Measurements from ENCODE around the gene AGPAT2. TPM values are rescaled to one million over a fixed set of nuclear protein-coding genes. Genes with fewer than 3 reads are reported as not detected.

Gene AGPAT2
- total RNA-seq, 1 donor from 2014 or later, result 53.8 TPM

DNA sequence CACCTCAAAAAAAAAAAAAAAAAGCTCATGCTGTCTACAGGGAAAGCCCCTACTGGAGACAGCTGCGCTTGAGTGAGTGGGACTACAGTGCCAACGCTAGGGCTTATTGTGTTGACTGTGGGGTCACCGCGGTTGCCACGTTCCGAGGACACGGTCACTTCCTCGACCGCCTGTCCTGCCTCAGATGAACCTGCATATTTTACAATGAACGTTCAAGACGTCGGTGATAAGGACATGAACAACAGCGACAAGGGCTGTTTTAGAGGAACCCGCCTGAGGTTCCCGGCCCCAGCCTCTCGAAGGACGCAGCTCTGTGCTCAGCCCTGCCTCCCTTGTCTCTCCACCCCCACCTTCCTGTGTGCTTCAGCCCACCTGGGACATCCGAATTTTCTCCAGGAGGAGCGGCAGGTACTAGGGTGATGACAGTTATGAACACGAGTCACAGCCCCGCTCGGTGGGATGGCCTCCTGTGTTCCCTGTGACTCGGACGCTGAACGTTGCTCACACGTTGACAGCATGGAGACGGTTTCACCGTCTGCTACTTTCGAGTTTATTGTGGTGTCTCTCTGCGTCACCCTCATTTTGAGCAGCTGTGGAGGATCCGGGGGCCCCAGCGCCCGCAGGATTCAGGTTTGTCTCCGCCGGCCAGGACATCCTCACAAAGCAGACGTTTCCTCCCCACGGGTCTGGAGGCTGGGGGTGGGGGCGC, 13.9 kb upstream of the AGPAT2 start:
- no peak for DNase-seq (ENCODE audit: low read depth)

DNA sequence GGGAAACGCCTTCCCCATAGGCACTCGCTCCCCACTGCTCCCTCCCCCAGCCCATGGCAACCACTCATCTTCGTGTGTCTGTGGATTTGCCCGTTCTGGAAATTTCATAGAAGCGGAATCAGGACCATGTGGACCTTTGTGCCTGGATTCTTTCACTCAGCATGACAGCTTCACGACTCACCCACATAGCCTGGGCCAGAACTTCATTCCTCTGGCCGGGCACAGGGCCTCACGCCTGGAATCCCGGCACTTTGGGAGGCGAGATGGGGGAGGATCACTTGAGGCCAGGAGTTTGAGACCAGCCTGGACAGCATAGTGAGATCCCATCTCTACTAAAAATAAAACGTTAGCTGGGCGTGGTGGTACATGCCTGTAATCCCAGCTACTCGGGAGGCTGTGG, 13.0 kb upstream of the AGPAT2 start:
- DNase-seq (ENCODE audit: low read depth), result no peak

DNA sequence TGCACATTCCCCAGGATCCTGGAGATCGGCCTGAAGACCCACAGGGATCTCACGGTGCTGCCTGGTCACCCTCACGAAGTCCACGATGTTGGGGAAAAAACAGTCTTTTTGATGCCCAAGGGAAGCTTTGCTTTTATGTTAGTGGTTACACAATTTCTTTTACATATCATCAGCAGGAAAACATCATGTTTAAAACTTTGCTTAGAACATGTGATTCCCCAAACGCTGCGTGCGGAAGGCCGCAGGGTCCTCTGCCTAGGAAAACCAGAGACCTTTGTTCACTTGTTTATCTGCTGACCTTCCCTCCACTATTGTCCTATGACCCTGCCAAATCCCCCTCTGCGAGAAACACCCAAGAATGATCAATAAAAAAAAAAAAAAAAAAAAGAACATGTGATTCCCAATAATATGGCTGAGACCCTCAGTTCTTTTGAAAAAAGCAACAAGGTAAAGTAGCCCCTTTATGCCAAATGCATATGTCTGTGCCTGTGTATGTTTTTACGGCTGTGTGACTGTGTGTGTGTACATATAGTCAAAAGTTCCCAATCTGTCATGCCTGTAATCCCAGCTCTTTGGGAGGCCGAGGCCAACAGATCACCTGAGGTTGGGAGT, 11.5 kb upstream of the AGPAT2 start:
- DNase-seq (ENCODE audit: low read depth), result no peak

DNA sequence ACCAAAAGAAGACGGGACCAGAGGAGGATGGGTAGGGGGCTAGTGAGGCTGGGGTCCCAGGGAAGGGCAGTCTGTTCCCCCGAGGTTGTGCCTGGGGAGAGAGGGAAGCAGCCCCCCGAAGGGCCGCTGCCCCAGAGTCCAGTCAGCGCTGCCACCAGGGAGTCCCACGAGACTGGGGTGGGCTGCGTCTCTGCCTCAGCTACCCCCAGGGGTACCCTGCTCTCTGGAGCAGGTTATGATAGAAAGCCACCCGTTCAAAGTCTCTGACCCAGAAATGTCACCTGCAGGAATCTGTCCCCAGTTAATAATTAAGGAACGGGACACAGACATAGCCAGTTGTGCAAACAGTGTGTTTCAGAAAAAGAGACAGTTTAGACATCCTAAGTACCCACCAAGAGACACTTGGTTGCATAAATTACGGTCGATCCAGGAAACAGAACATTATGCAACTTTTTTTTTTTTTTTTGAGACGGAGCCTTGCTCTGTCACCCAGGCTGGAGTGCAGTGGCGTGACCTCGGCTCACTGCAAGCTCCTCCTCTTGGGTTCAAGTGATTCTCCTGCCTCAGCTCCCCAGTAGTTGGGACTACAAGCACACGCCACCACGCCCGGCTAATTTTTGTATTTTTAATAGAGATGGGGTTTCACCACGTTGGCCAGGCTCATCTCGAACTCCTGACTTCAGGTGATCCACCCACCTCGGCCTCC, 10.7 kb upstream of the AGPAT2 start:
- peak; percentile 58 for DNase-seq (ENCODE audit: low read depth)

DNA sequence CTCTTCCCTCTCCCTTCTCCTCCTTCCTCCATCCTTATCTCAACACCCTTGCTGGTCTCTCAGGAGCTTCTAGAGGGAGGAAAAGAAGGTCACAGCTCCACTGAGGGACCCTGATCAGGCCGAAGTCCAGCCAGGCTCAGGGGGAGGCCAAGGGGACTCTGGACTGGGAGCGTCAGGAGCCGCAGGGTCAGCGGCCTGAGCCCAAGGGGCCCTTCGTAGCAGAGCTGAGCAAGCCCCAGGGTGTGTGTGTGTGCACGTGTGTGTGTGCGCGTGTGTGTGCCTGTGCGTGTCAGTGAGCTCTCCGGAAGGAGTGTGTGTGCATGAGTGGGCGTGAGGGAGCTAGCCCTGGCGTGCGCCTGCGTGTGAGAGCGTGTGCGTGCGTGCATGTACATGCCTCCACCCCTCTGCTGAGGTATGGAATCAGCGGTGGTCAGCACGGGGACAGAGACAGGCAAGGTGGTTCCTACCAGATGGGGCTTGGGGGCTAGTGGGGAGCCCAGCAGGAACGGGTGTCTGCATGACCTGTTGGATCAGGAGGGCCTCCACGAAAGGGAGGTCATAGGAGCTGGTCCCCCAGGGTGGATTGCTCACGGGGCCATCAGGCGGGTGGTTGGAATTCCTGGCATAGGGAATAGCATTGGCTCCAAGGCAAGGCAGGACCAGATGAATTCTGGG, 10.0 kb upstream of the AGPAT2 start:
- DNase-seq (ENCODE audit: low read depth), result peak; percentile 25

DNA sequence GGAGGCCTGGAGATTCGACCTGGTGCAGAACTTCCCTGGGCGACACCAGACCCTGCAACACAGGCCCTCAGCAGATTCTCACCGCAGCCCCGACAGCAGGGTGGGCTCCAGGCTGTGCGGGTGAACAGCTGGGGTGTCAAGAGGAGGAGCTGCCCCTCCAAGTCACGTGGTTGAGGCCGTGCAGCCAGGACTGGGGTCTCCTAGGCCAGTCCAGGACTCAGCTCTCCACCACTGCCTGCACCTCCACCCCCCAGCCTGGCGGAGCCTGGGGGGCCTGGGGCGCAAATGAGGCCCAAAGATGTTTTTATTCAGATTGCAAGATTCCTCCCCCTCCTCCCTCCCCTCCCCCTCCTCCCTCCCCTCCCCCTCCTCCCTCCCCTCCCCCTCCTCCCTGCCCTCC, 9.2 kb upstream of the AGPAT2 start:
- no peak for DNase-seq (ENCODE audit: low read depth)

DNA sequence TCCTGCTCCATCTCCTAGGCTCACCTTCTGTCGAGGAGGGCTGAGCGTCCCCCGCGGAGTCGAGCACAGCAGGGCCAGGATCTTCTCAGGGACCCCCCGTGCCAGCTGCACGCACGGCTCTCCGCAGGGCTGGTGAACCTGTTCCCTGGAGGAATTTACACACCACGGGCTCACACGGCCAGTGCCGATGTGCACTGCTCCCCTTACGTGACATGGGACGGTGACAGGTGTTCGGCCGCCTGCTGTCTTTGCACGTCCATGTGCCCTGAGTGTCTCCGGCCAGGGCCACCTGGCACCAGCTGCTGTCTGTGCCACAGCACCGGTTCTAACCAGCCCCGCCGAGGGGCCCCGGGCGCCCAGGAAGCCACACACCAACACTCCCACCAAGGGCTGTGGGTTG, 8.7 kb upstream of the AGPAT2 start:
- DNase-seq (ENCODE audit: low read depth), result no peak

DNA sequence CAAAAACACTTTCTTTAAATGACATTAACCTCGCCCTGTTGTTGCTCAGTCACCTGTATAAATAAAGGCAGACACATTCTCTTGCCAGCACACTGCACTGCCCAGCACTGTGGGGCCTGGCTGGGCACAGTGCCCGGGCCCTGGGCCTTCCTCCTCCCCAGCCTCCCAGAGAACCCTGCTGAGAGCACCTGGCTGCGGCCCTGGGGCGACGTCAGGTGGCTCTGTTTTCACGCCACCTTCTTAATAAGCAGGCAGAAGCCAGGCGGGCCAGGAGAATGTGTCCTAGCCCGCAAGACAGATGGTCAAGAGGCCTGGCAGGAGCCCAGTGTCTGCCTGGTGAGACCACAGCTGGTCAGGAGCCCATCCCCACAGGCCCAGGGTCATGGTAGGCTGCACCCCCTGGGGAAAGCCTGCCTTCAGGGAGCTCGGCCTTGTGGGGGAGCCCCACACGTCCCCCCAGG, 8.2 kb upstream of the AGPAT2 start:
- peak; percentile 79 for DNase-seq (ENCODE audit: low read depth)

DNA sequence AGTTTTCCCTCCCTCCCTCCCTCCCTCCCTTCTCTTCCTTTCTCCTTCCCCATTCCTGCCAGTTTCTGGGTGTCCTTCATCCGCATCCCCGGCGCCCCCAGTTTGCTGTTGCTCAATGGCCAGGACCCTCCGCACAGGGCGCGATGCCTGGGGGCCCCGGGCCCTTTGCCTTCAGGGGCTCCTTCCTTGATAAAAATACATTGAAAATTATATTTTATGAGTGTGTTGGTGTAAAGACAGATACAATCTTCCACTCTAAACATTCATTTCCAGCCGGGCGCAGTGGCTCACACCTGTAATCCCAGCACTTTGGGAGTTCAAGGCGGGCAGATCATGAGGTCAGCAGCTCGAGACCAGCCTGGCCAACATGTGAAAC, 7.6 kb upstream of the AGPAT2 start:
- no peak for DNase-seq (ENCODE audit: low read depth)

DNA sequence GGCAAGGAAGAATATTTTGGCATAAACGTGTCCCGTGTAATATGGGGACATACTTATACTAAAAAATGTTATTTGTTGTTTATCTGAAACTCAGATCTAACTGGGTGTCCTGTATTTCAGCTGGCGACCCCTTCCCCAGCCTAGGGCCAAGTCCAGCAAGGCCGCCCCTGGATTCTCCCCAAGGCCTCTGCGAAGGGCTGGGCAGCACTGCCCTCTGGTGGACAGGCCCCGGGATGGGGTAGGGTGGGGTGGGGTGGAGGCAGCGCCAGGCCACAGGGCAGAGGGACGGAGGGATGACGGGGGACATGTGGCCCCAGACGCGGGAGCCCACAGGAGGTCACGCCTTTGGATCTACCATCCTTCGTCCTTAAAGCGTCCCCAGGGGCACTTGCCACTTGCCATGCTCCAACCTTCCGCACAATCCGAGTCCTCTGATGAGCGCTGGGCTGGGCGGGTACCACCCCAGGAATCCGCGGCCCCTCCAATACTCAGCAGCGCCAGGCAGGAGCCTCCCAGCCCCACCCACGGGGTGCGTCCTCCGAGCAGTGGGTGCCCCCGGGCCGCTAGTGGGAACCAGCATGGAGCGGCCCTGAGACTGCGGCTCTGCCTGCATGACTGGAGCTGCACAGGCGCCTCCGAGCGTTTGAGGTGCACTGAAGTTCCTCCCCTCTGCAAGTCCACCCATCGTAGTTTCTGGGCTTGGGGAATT, 7.1 kb upstream of the AGPAT2 start:
- DNase-seq (ENCODE audit: low read depth), result no peak

DNA sequence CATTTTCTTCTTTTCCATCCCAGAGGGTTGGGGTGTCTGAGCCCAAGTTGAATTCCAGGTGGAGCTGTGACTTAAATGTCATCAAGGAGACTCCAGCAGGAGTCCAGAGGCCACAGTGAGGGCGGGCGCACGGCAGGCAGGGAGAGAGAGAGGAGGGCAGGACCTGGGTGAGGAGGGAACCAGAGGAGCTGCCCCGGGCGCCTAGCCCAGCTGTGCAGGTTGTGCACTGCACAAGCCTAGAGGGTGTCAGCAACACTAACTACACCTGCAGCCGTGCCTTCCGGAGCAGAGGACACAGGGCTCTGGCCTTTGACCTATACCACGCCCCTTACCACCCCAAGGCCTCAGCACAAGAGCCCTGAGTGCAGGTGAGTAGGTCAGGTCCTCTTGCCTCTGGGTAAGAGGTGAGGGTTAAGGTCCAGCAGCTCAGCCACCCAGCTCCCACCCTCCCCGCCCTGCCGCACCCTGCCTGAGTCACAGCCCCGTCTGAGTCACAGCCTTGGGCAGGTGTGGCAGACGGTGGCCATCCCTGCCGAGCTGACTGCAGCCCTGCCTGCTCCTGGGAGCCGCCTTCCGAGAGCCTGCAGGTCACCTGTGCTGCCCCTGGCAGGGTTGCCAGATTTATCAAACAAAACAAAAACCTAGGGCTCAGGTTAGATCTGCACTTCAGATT, 6.4 kb upstream of the AGPAT2 start:
- DNase-seq (ENCODE audit: low read depth), result peak; percentile 76

DNA sequence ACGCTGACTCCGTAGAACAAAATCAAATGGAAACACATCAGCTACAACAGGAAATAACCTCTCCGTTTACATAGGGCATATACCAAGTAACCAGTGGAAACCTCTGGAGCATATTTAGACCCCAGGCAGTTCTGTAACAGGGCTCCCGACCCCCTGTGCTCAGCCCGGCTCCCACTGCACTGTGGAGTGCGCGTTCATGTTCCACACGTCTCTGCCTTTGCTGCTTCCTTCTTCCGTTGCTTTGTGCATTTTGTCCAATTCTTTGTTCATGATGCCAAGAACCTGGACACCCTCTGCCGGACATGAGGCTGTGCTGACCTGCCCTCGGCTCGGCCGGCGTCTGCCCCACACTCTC, 5.9 kb upstream of the AGPAT2 start:
- no peak for DNase-seq (ENCODE audit: low read depth)

DNA sequence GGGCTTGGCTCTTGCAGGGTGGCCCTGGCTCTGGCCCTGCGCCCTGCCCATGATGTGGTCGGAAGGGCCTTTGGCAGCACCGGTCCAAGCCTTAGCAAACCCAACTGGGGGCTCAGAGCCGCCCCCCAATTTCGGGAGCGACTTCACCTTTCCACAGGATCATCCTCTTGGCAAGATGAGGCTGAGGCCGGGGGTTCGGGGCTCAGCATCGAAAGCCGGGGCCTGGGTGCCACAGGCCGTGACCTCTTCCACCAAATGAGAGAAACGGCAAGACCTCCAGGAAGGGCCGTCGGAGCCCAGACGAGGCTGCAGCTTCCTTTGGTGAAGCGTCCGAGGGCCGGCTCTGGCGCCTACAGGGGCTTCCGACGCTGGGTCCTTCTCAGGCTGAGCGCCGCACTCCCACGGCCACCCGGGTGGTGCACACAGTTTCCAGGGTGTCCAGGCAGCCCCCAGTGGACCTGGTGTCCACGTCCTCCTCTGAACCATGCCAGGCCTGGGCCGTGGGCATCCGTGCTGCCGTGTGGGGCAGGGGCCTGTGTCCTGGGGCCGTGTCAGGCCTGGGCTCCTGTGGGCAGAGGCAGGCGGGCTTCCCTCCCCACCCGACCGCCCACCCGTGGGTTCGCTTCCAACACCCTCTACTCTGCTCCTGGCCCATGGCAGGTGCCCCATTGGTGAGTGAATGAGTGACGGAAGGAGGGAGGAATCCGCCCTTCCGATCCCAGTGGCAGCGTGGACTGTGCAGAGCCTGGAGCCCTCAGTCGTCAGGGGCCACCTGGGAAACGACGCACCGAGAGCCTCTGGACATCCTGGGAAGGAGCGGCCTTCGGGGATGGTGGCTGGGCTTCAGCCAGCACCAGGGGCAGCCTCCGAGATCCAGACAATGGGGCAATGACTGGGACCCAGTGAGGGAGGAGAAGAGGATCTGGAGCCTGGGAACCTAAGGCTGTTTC, 5.2 kb upstream of the AGPAT2 start:
- DNase-seq (ENCODE audit: low read depth), result no peak

DNA sequence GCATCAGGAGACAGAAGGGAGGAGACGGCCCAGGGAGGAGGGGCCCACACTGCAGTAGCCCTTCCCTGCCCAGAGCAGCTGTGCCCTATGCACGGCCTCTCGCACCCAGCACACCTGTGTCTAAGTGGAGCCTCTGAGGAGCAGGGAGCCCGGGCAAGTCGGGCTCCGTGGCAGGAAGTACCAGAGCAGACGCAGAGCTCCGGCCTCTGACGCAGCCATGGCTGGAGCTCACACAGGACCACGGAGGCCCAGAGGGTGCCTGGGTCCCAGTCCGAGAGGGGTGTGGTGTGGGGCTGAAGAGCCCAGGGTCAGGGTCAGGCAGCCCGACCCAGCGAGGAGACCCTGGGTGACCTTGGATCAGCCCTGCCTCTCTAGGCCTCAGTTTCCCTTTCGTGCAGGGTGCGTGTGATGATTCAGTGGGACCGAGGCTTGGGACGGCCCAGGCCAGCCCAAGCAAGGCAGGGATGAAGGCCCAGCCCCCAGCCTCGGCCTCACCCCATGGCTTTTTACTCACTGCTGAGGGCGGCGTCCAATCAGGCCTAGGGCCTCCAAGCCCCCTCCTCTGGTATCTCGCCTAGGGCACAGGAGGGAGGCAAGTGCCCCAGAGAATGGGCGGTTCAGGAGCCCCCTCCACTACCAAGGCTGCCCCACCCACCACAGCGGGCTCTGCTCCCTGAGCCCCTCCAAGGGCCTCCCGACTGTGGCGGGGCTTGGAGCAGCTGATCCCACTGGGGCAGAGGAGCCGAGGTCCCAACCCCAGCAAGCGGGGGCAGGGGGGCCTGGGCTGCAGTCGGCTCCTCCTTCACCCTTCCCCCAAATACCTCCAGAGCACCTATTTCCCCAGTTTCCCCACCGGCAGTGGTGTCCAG, 4.3 kb upstream of the AGPAT2 start:
- DNase-seq (ENCODE audit: low read depth), result no peak

DNA sequence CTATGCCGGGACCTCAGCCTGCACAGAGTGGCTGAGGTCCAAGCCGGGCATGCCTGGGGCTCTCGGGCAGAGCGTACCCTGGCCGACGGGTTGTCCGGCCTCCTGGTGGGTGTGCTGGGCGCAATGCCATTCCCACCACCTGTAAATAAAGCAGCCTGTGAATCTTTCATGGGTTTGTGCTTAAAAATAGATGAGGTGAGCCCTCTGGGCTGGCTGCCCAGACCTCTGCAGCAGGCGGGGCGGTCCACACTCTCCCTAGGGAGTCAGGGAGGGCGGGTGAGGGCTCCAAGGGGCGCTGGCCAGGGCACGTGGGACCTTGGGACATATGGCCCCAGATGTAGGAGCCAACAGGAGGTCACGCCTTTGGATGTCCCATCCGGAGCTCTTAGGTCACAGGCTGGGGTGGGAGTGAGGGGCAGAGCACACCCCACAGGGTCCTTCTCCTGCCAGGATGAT, 3.6 kb upstream of the AGPAT2 start:
- DNase-seq (ENCODE audit: low read depth), result no peak

DNA sequence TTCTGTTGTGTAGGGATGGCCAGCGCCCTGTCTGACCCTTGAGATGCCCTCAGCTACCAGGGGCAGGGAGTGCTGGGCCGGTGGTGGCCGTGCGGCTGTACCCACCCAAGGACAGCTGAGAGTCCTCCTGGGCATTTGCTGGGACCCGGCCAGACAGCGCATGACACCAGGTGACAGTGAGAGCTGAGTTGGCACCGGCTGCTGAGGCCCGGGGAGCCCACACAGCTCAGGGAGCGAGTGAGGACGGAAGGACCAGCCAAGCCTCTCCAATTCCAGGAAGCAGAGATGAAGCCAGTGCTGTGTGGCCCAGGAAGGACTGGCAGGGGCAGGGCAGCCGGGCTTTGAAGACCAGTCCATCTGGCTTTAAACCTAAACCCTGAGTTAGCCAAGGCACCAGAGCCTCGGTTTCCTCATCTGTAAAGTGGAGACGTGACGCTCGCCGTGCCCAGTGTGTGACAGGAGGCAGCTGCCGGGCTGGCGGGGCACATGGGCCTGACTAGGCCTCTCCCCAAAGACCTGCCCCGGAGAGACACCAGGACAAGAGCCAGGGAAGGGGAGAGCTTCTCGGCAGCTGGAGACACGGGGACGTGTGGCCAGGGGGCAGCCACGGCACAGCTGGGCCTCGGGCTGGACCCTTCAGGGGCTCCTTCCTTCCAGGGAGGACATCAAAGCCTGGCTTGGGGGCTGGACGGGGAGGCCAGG, 3.0 kb upstream of the AGPAT2 start:
- no peak for DNase-seq (ENCODE audit: low read depth)

DNA sequence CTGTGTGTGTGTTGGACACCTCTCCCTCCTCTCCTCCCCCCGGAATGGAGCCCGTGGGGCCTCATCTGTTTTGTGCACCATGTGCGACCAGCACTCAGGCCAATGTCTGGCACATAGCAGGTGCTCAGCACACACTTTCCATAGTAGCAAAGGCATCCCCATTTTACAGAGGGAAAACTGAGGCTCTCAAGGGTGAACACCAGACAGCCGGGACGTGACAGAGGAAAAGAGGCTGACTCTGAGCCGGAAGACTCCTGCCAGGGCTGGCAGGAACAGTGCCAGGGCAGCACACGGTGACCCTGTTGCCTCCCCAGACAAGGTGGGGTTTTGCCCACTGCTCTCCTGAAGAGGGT, 1.8 kb upstream of the AGPAT2 start:
- DNase-seq (ENCODE audit: low read depth), result no peak

DNA sequence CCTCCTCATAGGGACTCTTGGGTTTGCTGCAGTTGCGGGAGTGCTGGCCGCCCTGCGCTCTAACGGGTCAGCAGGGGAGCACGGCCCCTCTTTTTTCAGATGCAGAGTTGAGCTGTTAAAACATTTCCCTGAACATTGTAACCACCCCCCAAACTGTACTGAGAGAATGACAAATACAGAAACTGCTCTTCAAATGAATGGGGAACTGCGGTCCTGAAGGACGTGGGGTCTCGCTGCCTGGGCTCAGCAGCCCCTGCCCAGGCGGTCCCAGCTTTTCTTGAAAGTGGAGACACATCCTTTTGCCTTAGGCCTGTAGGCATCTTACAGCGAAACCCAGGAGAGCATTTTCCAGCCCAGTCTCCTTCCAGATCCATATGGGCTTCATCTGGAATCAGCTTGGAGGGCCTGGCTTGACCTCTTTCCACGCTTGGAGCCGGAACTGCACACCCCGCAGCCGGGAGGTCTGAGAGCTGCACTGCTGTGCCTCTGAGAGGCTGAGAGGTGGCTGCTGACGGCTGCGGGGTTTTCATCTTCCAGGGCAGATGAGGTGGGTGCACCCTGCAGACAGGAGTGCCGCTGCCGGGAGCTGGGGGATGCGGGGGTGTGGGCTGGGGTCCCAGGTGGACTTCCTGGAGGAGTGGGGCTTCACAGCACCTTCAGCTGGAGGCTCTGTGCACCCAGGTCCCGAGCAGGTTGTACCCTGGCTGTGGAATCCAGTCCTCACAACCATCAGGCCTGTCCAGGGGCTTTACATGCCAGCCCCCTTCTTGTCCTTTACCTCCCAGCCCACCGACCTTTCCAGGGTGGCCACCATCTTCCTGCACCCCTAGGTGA, 1.2 kb upstream of the AGPAT2 start:
- no peak for DNase-seq (ENCODE audit: low read depth)

Measured in renal cortical epithelial cell (primary cell).